GM19395 (cell line): ENCODE data around the gene SCIN.
"Not testable (repeated sequence)": the region's sequence is repeated elsewhere in the genome, so short reads cannot be mapped to it uniquely, and the experiment has no call there.

Source experiments
- ATAC-seq: cut with Tn5 transposase; IDR thresholded peaks from one replicate; pipeline ENCODE4 v1.9.1; 2021; ENCODE audit warnings: mild to moderate bottlenecking, moderate library complexity; ENCODE audit not compliant: unreplicated experiment

Gene SCIN

DNA sequence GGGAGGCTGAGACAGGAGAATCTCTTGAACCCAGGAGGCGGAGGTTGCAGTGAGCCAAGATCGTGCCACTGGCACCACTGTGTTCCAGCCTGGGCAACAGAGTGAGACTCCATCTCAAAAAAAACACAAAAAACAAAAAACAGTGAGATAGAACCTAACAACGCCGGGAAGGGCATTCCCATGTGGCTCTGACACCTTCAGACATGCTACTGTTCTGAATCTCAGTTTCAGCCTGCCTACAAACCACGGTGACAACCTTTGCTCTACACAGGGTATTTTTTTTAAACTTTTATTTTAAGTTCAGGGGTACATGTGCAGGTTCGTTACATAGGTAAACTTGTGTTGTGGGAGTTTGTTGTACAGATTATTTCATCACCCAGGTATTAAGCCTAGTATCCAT, 74.7 kb downstream of the SCIN start:
- ATAC-seq = not testable (repeated sequence)

DNA sequence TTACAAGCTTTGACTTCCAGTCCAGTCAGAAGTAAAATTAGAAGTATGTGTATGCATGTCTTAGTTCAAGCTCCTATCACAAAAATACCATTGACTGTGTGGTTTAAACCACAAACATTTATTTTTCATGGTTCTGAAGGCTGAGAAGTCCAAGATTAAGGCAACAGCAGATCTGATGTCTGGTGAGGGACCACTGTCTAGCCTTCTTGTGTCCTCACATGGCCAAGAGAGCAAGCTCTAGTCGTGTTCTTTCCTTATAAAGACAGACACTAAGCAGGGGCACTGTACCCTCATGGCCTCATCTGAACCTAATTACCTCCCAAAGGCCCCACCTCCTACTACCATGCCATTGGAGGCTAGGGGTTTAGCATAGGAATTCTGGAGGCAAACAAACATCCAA, 75.6 kb downstream of the SCIN start:
- ATAC-seq = no peak

DNA sequence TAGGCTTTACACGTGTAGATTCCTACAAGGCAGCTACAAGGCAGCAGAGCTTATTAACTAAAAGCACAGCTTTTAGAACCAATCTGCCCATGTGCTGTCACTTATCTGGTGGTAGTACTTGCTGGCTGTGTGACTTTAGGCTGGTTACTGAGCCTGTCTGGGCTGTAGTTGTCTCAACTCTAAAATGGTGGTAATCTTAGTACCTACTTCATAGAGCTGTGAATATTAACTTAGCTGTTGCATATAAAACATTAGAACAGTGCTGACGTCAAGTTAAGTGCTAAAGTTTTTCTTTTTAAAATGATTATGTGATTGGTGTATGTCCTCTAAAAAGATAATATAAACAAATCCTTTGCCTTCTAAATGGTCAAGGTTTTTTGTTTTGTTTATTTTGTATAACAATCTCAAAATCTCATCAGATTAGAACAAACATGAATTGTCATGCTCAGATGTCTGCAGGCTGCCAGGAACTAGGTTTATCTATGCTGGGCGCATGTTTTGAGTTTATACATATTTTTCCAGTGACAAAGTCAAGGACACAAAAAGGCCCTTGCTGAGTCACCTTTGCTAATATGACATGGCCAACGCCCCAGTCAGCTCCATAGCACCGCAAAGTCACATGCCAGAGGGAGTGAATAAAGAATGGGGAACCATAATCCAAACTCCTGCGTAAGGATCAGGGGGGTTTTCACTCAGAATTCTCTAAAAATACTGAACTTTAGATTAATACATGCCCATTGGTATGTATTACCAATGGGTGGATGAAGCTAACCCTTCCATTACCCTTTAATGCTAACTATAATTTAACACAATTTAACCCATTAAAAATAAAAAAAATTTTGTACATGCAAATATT, 77.1 kb downstream of the SCIN start:
- no peak for ATAC-seq

DNA sequence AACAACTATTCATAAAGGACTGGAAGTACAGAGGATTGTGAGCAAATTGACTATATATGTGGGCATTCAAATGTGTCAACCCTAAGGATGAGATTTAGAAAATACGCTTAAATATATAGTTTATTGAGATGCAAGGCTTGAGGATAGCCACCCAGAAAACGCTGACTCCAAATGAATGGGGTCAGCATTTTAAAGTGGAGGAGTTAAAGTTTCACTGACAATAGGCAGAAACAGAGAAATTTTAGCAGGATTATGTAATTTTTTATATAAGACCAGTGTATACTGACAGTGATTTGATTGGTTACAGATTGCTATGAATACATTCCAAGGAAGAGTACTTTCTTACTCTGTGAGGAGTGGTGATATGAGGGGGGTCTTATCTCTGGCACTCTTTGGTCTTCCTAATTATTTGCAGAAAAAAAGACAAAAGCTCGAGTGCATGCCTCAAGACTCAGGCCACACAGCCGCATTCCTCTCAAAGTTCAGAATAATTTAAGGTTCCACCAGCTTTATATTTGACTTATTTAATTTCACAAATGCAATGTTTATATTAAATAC, 78.3 kb downstream of the SCIN start:
- ATAC-seq = no peak

DNA sequence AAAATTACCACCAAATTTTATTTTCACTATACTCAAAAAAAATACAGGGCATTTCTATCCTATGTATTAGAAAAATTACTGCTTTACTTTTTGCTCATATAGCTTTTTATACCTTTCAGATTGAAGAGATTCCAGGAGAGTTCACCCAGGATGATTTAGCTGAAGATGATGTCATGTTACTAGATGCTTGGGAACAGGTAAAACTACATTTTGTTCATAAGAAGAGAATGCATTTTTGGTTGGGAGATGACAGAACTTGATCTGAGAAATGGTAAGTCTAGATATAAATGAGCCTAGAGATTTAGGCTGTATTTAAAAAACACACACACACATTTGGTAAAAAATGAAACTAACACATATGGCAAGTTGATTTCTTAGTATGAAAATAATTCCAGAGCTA, 78.8 kb downstream of the SCIN start:
- no peak for ATAC-seq

DNA sequence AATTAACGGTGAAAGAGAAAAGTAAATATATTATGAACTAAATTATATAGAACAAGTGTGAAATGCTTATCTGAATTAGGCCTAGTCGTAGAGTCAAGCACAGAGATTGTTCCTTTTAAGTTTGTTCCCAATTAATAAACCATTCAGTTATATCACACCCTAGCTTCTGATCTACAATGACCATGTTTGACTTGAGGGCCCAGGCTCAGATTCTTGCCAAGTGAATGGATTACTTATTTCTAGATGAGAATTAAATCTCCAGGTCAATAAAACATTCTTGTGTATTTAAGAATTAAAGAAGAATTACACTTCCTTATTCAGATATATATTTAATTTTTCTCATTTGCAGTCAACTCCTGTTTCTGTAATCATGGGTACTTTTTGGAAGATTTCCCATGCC, 79.6 kb downstream of the SCIN start:
- ATAC-seq = no peak

DNA sequence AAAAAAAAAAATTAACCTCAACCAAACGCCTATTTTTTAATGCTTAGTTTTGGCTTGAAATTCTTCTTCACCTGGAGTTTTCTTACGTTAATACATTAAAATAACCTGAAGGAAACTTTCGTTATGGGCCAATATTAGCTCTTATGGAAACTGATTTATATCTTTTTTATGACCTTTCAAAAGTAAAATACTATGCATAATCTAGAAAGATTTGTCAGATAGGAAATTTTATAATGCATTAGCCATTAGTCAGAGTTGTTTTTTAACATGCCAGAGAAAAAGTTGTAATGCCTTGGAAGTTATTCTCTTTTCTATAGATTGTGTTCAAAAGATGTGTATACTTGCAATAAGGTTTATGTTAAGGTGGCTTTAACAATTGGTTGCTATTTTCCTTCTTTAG, 82.6 kb downstream of the SCIN start:
- ATAC-seq = no peak

DNA sequence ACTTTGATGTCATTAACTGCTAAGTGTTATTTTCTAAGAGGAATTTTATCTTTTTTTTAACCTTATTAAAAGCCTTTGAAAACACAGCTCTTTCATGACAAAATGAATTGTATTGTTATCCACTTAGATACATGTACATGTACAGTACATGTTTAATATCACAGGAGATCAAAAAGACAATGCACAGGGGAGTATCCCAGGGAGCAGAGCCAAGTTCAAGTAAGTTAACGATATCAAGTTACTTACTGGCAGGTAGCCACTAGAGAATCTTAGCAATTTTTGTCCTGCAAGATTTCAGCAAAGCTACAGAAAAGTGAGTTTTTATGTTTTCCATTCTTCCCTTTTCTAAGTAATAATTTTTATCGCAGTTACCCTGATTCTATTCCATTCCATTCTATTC, 83.0 kb downstream of the SCIN start:
- no peak for ATAC-seq

DNA sequence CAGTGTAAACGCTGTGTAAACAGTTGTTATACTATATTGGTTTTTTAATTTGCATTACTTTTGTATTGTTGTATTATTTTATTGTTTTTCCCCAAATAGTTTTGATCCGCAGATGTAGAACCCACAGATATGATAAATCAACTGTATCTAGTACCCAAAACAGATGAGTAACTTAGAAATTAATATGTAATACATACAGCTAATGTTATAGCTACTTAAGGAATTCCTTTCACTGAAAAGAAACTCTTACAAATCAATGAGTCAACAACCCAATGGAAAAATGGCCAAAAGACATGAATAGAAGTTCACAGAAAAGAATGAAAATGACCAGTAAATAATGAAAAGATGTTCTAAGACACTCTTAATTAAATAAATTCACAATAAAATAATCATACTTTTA, 84.6 kb downstream of the SCIN start:
- no peak for ATAC-seq

DNA sequence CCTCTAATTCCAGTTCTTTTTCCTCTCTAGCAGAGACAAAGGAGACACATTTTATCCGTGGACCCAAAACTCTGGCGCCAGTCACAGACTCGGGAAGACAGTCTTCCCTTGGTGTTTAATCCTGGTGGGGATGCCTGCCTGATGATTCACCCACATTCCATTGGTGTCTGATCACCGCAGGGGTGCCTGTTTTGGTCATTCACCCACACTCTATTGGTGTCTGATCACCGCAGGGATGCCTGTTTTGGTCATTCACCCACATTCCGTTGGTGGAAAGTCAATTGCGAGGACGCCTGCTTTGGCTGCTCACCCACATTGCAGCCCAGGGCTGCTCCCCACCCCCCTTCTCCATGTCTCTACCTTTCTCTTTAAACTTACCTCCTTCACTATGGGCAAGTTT, 89.9 kb downstream of the SCIN start:
- not testable (repeated sequence) for ATAC-seq

DNA sequence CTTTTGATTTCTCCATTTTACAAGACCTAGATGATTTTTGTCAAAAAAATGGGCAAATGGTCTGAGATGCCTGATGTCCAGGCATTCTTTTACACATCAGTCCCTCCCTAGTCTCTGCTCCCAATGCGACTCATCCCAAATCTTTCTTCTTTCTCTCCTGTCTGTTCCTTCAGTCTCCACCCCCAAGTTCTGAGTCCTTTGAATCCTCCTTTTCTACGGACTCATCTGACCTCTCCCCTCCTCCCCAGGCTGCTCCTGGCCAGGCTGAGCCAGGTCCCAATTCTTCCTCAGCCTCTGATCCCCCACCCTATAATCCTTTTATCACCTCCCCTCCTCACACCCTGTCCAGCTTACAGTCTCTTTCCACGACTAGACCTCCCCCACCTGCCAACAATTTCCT, 90.5 kb downstream of the SCIN start:
- not testable (repeated sequence) for ATAC-seq

DNA sequence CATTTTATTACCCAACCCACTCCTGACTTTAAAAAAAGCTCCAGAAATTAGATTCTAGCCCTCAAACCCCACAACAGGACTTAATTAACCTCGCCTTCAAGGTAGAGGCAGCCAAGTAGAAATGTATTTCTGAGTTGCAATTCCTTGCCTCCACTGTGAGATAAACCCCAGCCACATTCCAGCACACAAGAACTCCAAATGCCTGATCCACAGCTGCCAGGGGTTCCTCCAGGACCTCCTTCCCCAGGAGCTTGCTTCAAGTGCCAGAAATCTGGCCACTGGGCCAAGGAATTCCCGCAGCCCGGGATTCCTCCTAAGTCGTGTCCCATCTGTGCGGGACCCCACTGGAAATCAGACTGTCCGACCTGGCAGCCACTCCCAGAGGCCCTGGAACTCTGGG, 91.1 kb downstream of the SCIN start:
- no peak for ATAC-seq

DNA sequence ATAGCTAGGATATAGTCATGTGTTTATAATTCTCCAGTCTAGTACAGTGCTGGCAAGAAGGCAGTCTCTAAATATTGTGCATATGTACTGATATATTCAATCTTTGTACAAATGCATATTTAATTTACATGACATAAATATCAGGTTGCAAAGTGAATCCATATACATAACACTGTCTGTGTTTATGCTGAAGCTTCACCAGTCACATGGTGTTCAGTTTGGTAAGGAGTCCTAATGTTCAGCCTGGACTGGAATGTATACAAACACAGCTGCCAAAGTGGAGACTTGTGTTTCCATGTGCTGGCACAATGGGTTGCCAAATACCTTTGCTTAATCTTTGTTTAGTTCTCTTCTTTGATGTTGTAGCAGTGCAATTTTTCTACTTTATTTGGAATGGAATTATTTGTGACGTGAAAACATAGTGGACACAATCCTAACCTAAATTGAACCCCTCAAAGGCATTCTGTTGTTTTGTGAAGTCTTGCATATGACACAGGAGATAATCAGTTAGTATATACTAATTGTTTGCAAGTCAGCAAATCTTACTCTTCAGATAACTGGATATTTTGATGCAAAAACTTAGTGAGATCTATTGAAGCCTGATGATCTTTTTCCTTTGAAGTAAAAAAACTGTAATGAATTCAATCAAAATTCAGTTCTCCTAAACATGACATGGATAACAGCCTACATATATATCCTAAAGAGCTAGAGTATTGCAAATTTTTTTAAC, 99.6 kb downstream of the SCIN start:
- no peak for ATAC-seq

DNA sequence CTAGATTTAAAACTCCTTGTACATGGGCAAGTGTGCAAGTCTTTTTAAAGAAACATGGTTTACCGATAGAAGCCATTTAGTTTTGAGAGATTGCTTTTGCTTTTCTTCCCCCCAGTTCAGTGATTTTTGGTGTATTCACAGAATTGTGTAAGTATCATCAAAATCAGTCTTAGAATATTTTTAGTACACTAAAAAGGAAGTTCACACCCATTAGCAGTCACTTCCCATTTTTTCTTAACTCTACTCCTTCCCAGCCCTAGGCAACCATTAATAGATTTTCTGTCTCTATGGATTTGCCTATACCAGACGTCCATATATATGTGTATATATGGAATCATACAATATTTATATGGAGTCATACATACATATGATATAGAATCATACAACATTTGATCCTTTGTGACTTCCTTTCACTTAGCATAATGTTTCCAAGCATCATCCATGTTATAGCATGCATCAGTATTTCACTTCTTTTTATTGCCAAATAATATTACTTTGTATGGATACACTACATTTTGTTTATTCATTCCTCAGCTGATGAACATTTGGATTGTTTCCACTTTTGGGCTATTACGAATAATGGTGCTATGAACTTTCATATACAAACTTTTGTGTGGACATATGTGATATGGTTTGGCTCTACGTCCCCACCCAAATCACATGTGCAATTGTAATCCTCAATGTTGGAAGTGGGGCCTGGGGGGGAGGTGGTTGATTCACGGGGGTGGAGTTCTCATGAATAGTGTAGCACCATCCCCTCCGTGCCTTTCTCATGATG, 100.4 kb downstream of the SCIN start:
- no peak for ATAC-seq

DNA sequence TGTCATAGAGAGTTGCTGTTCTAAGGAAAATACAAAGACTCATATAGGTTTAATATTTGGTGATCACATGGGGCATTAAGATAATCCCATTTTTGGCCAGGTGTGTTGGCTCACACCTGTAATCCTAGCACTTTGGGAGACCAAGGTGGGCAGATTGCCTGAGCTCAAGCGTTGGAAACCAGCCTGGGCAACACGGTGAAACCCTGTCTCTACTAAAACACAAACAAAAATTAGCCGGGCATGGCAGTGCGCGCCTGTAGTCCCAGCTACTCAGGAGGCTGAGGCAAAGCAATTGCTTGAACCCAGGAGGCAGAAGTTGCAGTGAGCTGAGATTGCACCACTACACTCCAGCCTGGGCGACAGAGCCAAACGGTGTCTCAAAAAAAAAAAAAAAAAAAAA, 102.9 kb downstream of the SCIN start:
- not testable (repeated sequence) for ATAC-seq

DNA sequence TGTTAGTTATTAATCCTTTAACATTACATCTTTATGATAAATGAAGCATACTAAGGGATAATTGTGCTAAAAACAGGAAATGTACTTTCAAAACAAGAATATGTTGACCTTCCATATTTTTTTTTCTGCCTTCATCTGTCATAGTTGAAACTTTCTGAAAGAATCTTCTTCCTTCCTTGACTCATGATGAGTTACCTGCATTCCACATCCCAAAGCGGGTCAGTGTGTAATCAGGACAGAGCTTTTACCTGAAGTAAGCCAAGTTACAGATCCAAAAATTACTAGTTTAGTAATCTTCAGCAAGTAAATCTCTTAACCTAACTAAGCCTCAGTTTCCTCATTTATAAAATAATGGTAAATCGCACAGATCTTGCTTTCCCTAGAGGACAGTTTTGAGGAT, 103.5 kb downstream of the SCIN start:
- no peak for ATAC-seq

DNA sequence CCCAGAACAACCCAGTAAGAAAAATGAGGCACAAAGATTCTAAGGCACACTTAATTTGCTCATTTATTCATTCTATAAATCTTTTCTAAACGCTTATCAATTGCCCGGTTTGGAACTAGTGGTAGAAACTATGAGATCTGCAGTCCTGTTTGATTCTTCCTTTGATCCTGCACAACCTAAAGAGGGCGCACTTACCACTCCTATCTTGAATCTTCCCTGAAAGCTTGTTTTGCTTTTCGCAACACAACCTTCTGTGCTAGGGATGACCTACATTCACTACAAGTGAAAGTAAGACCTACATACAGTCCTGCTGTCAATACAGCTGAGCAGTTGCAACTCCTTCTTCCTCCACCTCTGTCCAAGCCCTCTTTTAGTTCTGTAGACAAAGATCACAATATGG, 104.3 kb downstream of the SCIN start:
- peak; percentile 71 for ATAC-seq

DNA sequence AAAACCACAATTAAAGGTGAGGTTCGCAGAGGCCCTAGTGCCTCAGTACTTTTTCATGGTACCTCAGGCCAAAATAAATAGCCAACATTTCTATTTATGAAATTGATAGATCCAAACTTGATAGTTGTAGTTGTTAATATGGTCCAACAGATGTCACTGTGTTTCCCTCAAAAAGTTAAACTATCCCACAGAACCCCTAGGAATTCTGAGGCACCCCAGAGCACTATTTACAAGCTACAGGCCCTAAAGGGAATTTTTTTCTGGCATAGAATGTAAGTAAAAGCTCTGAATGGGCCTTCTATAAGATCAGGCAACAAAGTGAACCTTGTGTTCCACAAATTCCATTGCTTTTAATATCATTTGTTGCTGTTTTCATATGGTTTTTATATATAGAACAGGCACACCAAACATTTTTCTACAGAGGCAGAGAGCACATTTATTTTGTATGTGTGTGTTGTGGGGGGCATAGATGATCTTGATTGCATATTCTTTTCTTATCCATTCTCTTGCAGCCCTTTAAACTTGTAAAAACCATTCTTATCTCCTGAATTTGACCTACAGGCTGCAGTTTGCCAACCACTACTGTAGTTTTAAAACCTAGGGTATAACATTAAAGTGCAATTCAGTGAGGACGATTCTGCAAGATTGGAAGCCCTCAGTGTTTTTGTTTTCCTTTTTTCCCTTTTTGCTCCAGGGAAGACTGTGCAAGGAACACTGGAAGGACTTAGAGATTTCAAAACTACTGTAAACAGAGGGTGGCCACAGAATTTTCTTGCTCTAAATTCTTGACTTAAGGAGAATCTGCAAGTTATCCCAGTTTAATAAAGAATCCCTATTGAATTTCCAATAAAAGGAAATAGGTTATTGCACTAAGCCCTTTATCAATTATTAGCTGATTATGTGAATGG, 113.4 kb downstream of the SCIN start:
- ATAC-seq = no peak

DNA sequence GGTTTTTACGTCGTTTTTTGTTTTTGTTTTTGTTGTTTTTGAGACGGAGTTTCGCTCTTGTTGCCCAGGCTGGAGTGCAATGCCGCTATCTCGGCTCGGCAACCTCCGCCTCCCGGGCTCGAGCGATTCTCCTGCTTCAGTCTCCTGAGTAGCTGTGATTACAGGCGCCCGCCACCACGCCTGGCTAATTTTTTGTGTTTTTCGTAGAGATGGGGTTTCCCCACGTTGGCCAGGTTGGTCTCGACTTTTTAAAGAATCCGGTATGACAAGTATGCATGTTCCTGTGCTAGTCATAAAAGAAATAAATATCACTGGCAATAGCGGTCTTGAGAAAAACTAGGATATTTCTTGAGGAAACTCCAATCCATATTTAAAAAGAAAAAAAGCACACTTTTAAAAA, 114.2 kb downstream of the SCIN start:
- ATAC-seq = no peak

DNA sequence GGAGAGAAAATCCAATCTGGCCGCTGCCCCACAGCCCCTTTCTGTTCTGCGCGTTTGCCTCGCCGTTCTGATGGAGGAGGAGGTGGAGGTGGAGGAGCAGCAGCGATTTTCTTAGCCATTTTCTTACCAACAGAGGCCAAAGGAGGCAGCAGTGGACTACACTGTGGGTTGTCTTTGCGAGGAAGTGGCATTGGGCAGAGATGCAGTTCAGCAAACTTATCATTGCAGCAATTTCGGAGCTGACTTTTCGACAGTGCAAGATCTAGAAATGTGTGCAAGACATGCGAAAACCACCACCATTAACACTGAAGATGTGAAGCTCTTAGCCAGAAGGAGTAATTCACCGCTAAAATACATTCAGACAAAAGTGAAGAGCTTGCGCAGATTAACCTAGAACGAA, 115.0 kb downstream of the SCIN start:
- no peak for ATAC-seq
